Adipocyte (in vitro differentiated cells): Measurements from ENCODE around the gene UBE2O.

Experiments
- DNase-seq: peaks from one replicate; pipeline ENCODE4 v3.0.0-alpha.2; 2015; ENCODE audit warnings: low read depth
- H3K27me3 ChIP-seq: replicated peaks from 2 replicates; pipeline ENCODE4 v1.7.0; 2013; ENCODE audit warnings: mild to moderate bottlenecking, low read length, moderate library complexity; ENCODE audit not compliant: control insufficient read depth, insufficient read depth
- H3K36me3 ChIP-seq: 2 replicates; pipeline ENCODE4 v1.7.0; 2013; ENCODE audit warnings: low read length, mild to moderate bottlenecking, moderate library complexity; ENCODE audit not compliant: control insufficient read depth, insufficient read depth, severe bottlenecking
- H3K4me1 ChIP-seq: 2 replicates; pipeline ENCODE4 v1.7.0; 2013; ENCODE audit warnings: mild to moderate bottlenecking, low read length, moderate library complexity; ENCODE audit not compliant: control insufficient read depth, insufficient read depth
- H3K4me3 ChIP-seq: 2 replicates; pipeline ENCODE4 v1.7.0; 2013; ENCODE audit warnings: mild to moderate bottlenecking, low read length, moderate library complexity
- H3K9ac ChIP-seq: 2 replicates; pipeline ENCODE4 v1.7.0; 2013; ENCODE audit warnings: mild to moderate bottlenecking, low read length, moderate library complexity
- H3K9me3 ChIP-seq: 2 replicates; pipeline ENCODE4 v1.7.0; 2013; ENCODE audit warnings: mild to moderate bottlenecking, low read length, moderate library complexity; ENCODE audit not compliant: control insufficient read depth

UBE2O gene

GRCh38 chr17:76444518-76445311, 8.2 kb downstream of the UBE2O start:
- H3K4me3 ChIP-seq, result no peak overlapping the region
- no peaks in the 10 kb centered on the region for H3K9me3 ChIP-seq
- H3K27me3 ChIP-seq, result no peaks in the 10 kb centered on the region
- no peaks in the 10 kb centered on the region for H3K36me3 ChIP-seq
- peaks cover 37% of the 10 kb centered on the region for H3K4me1 ChIP-seq
- peak; percentile 39 for DNase-seq
- no peak overlapping the region for H3K9ac ChIP-seq

- H3K36me3 ChIP-seq, result no peaks in the 10 kb centered on the region
- H3K9ac ChIP-seq, result no peak overlapping the region
- H3K9me3 ChIP-seq, result no peaks in the 10 kb centered on the region
- no peak overlapping the region for H3K4me3 ChIP-seq
- DNase-seq, result no peak
- no peaks in the 10 kb centered on the region for H3K27me3 ChIP-seq
- peaks cover 38% of the 10 kb centered on the region for H3K4me1 ChIP-seq
These were observed 10.3 kb downstream of the UBE2O start for GRCh38 chr17:76442341-76443338.

- Histone ChIP-seq H3K36me3 (no peaks in the 10 kb centered on the region), H3K27me3 (no peaks in the 10 kb centered on the region), H3K9ac (no peak overlapping the region), H3K4me1 (peaks cover 34% of the 10 kb centered on the region), H3K4me3 (no peak overlapping the region), H3K9me3 (no peaks in the 10 kb centered on the region)
- no peak for DNase-seq
These were observed 11.1 kb downstream of the UBE2O start for GRCh38 chr17:76441686-76442340.

- Histone ChIP-seq H3K9ac (no peak overlapping the region), H3K4me3 (no peak overlapping the region), H3K36me3 (no peaks in the 10 kb centered on the region), H3K9me3 (no peaks in the 10 kb centered on the region), H3K4me1 (peaks cover 25% of the 10 kb centered on the region), H3K27me3 (no peaks in the 10 kb centered on the region)
- no peak for DNase-seq
These were observed 12.1 kb downstream of the UBE2O start for GRCh38 chr17:76440751-76441362.

GRCh38 chr17:76439314-76439928, 13.5 kb downstream of the UBE2O start:
- Histone ChIP-seq H3K9ac (no peak overlapping the region), H3K9me3 (no peaks in the 10 kb centered on the region), H3K27me3 (no peaks in the 10 kb centered on the region), H3K4me3 (no peak overlapping the region), H3K36me3 (no peaks in the 10 kb centered on the region), H3K4me1 (peaks cover 14% of the 10 kb centered on the region)
- DNase-seq, result no peak

GRCh38 chr17:76438906-76439305, 14.0 kb downstream of the UBE2O start:
- no peak for DNase-seq
- Histone ChIP-seq H3K9me3 (no peaks in the 10 kb centered on the region), H3K36me3 (no peaks in the 10 kb centered on the region), H3K9ac (no peak overlapping the region), H3K4me1 (peaks cover 14% of the 10 kb centered on the region), H3K27me3 (no peaks in the 10 kb centered on the region), H3K4me3 (no peak overlapping the region)

- Histone ChIP-seq H3K27me3 (no peaks in the 10 kb centered on the region), H3K9ac (no peak overlapping the region), H3K4me3 (no peak overlapping the region), H3K4me1 (peaks cover 12% of the 10 kb centered on the region), H3K36me3 (no peaks in the 10 kb centered on the region), H3K9me3 (no peaks in the 10 kb centered on the region)
- DNase-seq, result no peak
These were observed 15.2 kb downstream of the UBE2O start for GRCh38 chr17:76437467-76438402.

GRCh38 chr17:76435751-76436150, 17.2 kb downstream of the UBE2O start:
- no peak for DNase-seq
- no peaks in the 10 kb centered on the region for H3K36me3 ChIP-seq
- peaks cover 8% of the 10 kb centered on the region for H3K4me1 ChIP-seq
- H3K27me3 ChIP-seq, result no peaks in the 10 kb centered on the region
- H3K4me3 ChIP-seq, result no peak overlapping the region
- H3K9me3 ChIP-seq, result no peaks in the 10 kb centered on the region
- no peak overlapping the region for H3K9ac ChIP-seq

- no peak for DNase-seq
- H3K4me3 ChIP-seq, result no peak overlapping the region
- no peaks in the 10 kb centered on the region for H3K36me3 ChIP-seq
- H3K27me3 ChIP-seq, result no peaks in the 10 kb centered on the region
- peaks cover 8% of the 10 kb centered on the region for H3K4me1 ChIP-seq
- no peaks in the 10 kb centered on the region for H3K9me3 ChIP-seq
- no peak overlapping the region for H3K9ac ChIP-seq
These were observed 18.1 kb downstream of the UBE2O start for GRCh38 chr17:76434870-76435269.

GRCh38 chr17:76433693-76434092, 19.3 kb downstream of the UBE2O start:
- Histone ChIP-seq H3K27me3 (no peaks in the 10 kb centered on the region), H3K9ac (no peak overlapping the region), H3K4me1 (peaks cover 8% of the 10 kb centered on the region), H3K36me3 (no peaks in the 10 kb centered on the region), H3K4me3 (no peak overlapping the region), H3K9me3 (no peaks in the 10 kb centered on the region)
- no peak for DNase-seq
